GM12878 (cell line): ENCODE data around the gene BAG5. TPM values are rescaled to one million over a fixed set of nuclear protein-coding genes. Genes with fewer than 3 reads are reported as not detected.

Experiments used
- ATAC-seq: fragments of 200-7000 bp; cut with Tn5 transposase; 3 replicates; pipeline ENCODE4 v1.9.1; 2020; ENCODE audit warnings: mild to moderate bottlenecking, moderate library complexity
- BruUV-seq: library from RNA; stranded (reverse); fragments of 400-500 nt; replicated peaks from 2 replicates; lab custom pipeline; 2021; lab: Mats Ljungman, UMichigan
- CTCF ChIA-PET: fragments of 300-600 bp; sonication (Branson Sonifier 250); formaldehyde crosslinking; extraction: SDS; loops from one replicate; lab custom pipeline; 2021; ENCODE audit warnings: inconsistent platforms; lab: Yijun Ruan, JAX
- POLR2A ChIA-PET: fragments of 350-600 bp; formaldehyde crosslinking; extraction: SDS; loops from one replicate; lab custom pipeline; 2021; ENCODE audit warnings: inconsistent platforms; lab: Charles Lee
- RAD21 ChIA-PET: fragments of 300-600 bp; sonication (Branson Sonifier 250); formaldehyde crosslinking; loops from one replicate; lab custom pipeline; 2023; ENCODE audit warnings: antibody characterized with exemption; ENCODE audit not compliant: unreplicated experiment; lab: Charles Lee
- SMC1A ChIA-PET: fragments of 300-600 bp; sonication (Branson Sonifier 250); formaldehyde crosslinking; loops from one replicate; lab custom pipeline; 2023; ENCODE audit not compliant: unreplicated experiment, uncharacterized antibody; lab: Charles Lee
- DNase-seq: peaks from one replicate; pipeline ENCODE4 v3.0.0-alpha.2; 2011; ENCODE audit warnings: low read depth, low spot score
- FAIRE-seq: peaks from 3 replicates; lab custom pipeline; 2011; peaks lifted over from hg19 to GRCh38; lab: Jason Lieb, UNC
- H2AFZ ChIP-seq: 2 replicates; pipeline ENCODE4 v1.6.0; 2011; ENCODE audit warnings: low read depth, low read length, control low read depth; ENCODE audit not compliant: control insufficient read depth
- H3K27ac ChIP-seq: 2 replicates; pipeline ENCODE4 v1.5.1; 2011; ENCODE audit warnings: control low read depth; ENCODE audit not compliant: control insufficient read depth, insufficient read depth
- H3K27me3 ChIP-seq, 2 experiments: replicated peaks in 1 of 2; 2 replicates each; pipeline versions ENCODE4 v1.6.0 to v1.6.1; 2011; ENCODE audit warnings: low read length in 1 of 2; ENCODE audit not compliant: control insufficient read depth in 2 of 2, insufficient read depth in 2 of 2
- H3K36me3 ChIP-seq, 2 experiments: 2 replicates each; pipeline ENCODE4 v1.5.1; 2011; ENCODE audit warnings: low read length in 1 of 2; ENCODE audit not compliant: control insufficient read depth in 2 of 2, insufficient read depth in 2 of 2
- H3K4me1 ChIP-seq: 2 replicates; pipeline ENCODE4 v1.6.1; 2011; ENCODE audit warnings: mild to moderate bottlenecking, low read length, moderate library complexity, mixed read lengths; ENCODE audit not compliant: control insufficient read depth, insufficient read depth
- H3K4me2 ChIP-seq: 2 replicates; pipeline ENCODE4 v1.6.0; 2011; ENCODE audit warnings: control low read depth; ENCODE audit not compliant: control insufficient read depth, insufficient read depth
- H3K4me3 ChIP-seq: fragments of 200-600 bp; sonication (generic); 2 replicates; pipeline ENCODE4 v1.5.1; 2016
- H3K79me2 ChIP-seq: 2 replicates; pipeline ENCODE4 v1.6.0; 2011; ENCODE audit warnings: low read length; ENCODE audit not compliant: control insufficient read depth, insufficient read depth
- H3K9ac ChIP-seq: 2 replicates; pipeline ENCODE4 v1.8.0; 2011; ENCODE audit warnings: low read length, control low read depth, mixed read lengths; ENCODE audit not compliant: control insufficient read depth, insufficient read depth
- H3K9me3 ChIP-seq: replicated peaks from 3 replicates; pipeline ENCODE4 v1.5.1; 2011; ENCODE audit warnings: mild to moderate bottlenecking, low read length; ENCODE audit not compliant: control insufficient read depth, insufficient read depth
- H4K20me1 ChIP-seq: 2 replicates; pipeline ENCODE4 v1.6.0; 2011; ENCODE audit not compliant: control insufficient read depth, insufficient read depth
- ASH2L ChIP-seq: fragments of 300-600, 200-600 bp; sonication (generic); IDR thresholded peaks from 2 replicates; pipeline ENCODE4 v1.6.1; 2017; ENCODE audit warnings: low read depth, mild to moderate bottlenecking, borderline replicate concordance
- DPF2 ChIP-seq: fragments of 450-650 bp; IDR thresholded peaks from 2 replicates; pipeline ENCODE4 v1.6.1; 2017; ENCODE audit warnings: mild to moderate bottlenecking
- IKZF2 ChIP-seq, 2 experiments: fragments of 450-650 bp; IDR thresholded peaks; 2 replicates each; pipeline ENCODE4 v1.6.1; 2017; ENCODE audit warnings: mild to moderate bottlenecking in 2 of 2, moderate library complexity in 2 of 2
- JUND ChIP-seq: IDR thresholded peaks from 2 replicates; pipeline ENCODE4 v1.6.1; 2012; ENCODE audit warnings: low read depth, mild to moderate bottlenecking, low read length, improper control_type of control experiment, moderate library complexity
- MYB ChIP-seq: fragments of 150-350 bp; IDR thresholded peaks from 2 replicates; pipeline ENCODE4 v1.6.1; 2014; ENCODE audit warnings: mild to moderate bottlenecking, low read depth, low read length, borderline replicate concordance
- POLR2A ChIP-seq: IDR thresholded peaks from 2 replicates; pipeline ENCODE4 v1.6.1; 2011; ENCODE audit warnings: low read depth, mild to moderate bottlenecking, low read length
- RAD21 ChIP-seq: IDR thresholded peaks from 2 replicates; pipeline ENCODE4 v1.6.1; 2011; ENCODE audit warnings: mild to moderate bottlenecking, low read depth, low read length, moderate library complexity; ENCODE audit not compliant: insufficient read depth
- SIN3A ChIP-seq: IDR thresholded peaks from 2 replicates; pipeline ENCODE4 v1.6.1; 2012; ENCODE audit warnings: low read depth, low read length, improper control_type of control experiment
- SMARCA5 ChIP-seq: fragments of 450-650 bp; IDR thresholded peaks from 2 replicates; pipeline ENCODE4 v1.6.1; 2017; ENCODE audit warnings: mild to moderate bottlenecking
- SRF ChIP-seq, 2 experiments: IDR thresholded peaks; 2 replicates each; pipeline ENCODE4 v1.6.1; 2011; ENCODE audit warnings: low read depth in 2 of 2, low read length in 2 of 2, mild to moderate bottlenecking in 1 of 2, moderate library complexity in 1 of 2
- STAT3 ChIP-seq: IDR thresholded peaks from 2 replicates; pipeline ENCODE4 v1.6.1; 2011; ENCODE audit warnings: low read depth, low read length, improper control_type of control experiment
- TARDBP ChIP-seq: IDR thresholded peaks from 2 replicates; pipeline ENCODE4 v1.6.1; 2016; ENCODE audit warnings: borderline replicate concordance
- WGBS: methylation state at CpG from one replicate; pipeline ENCODE4 v1.1.6; 2016; ENCODE audit warnings: low lambda C conversion rate; ENCODE audit not compliant: insufficient replicate concordance, insufficient coverage; ENCODE audit errors: missing lambda C conversion rate; 5-methylcytosine and 5-hydroxymethylcytosine counted together
- in situ Hi-C: fragments of 300-500 bp; cut with MboI; formaldehyde crosslinking; loops from 9 replicates; pipeline ENCODE4 v1.14.3; 2018; ENCODE audit warnings: mixed read lengths
- intact Hi-C: fragments of 100-400 bp; cut with micrococcal nuclease; formaldehyde crosslinking; loops from one replicate; pipeline ENCODE4 v1.14.2; 2022; ENCODE audit not compliant: unreplicated experiment
- polyA plus RNA-seq, 11 experiments: library from polyadenylated mRNA; depleted of rRNA in 4 of 11; unstranded in 6 of 11; stranded (reverse) in 5 of 11; fragments of >200 nt; fragmentation: Nextera tagmentation in 4 of 11; fragmentation: Illumina TruSeq in 1 of 11; extraction: Ambion mirVana in 4 of 11; extraction: Trizol in 1 of 11; gene quantifications; 1 replicate in 1 of 11; 2 replicates in 10 of 11; pipeline versions ENCODE4 v1.2.1 to v1.2.3, GENCODE V29; 2011 to 2016; ENCODE audit warnings: inconsistent platforms in 2 of 11, missing spikeins in 2 of 11, low read depth in 1 of 11
- total RNA-seq, 4 experiments: library from RNA; depleted of rRNA in 3 of 4; stranded (reverse); fragments of >200 nt in 3 of 4; fragmentation: Illumina TruSeq in 1 of 4; extraction: Trizol in 1 of 4; gene quantifications; 2 replicates each; pipeline versions ENCODE4 v1.2.1 to v1.2.3, GENCODE V29; 2013 to 2021
- TF ChIP-seq, protein P1 (sequence below): IDR thresholded peaks from 2 replicates; pipeline ENCODE4 v1.6.1; 2012; ENCODE audit warnings: low read depth, low read length, improper control_type of control experiment
- TF ChIP-seq, protein P2 (sequence below): fragments of 450-650 bp; IDR thresholded peaks from 2 replicates; pipeline ENCODE4 v1.6.1; 2018; ENCODE audit warnings: mild to moderate bottlenecking, low read depth, moderate library complexity; ENCODE audit not compliant: partially characterized antibody
- TF ChIP-seq, protein P3 (sequence below): fragments of 450-650 bp; IDR thresholded peaks from 2 replicates; pipeline ENCODE4 v1.6.1; 2017; ENCODE audit warnings: mild to moderate bottlenecking, moderate library complexity

Gene BAG5
- total and polyA plus RNA-seq, 10 of the 15 experiments (the other 5 are each of a cell fraction or from before 2014, with no cell fraction given), result 9.9 to 30.5 (median 20.1) TPM

DNA sequence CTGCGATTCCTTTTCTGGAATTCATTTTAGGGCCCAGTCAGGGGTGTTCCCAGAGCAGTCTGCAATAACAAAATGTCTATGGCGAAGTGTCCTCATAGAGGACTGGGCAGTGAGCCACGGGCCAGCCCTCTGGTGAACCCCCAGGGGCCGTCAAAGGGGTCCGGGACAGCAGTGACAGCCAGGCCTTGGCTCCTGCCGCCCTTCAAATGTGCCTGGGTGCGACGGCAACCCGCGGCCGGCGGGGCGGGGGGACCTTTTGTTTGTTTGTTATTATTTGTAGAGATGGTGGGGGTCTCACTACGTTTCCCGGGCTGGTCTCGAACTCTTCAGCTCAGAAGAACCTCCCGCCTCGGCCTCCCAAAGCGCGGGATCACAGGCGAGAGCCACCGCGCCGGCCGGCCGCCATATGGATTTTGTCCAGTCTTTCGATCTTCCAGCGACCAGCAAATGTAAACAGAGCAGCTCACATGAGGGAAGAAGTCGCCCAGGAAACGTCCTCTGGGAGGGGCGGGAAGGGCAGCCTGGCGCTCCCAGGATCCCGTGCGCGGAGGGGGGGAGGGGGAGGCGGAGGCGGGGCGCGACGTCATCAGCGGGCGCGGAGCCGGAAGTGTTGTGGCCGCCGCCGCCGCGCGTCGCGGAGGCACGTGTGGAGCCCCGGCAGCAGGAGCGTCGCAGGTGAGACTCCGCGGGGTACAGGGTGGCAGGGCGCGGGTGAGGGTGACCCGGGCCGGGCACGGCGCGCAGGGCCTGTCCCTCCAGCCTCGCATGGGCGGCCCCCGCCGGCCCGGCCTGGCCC is 33.7 kb downstream of the BAG5 start, which contains the start of gene TRMT61A:
TRMT61A (plus strand) TSS at position 610 of the 796 bp plus-strand sequence. CDS start 783 bp downstream, outside the sequence.
- intact Hi-C loops (no loop called here), in situ Hi-C loops (no loop called here)
- FAIRE-seq, result no peak
- Histone ChIP-seq H3K79me2 (peaks cover 30% of the 10 kb centered on the region), H3K36me3 (peaks cover 0 to 2% of the 10 kb centered on the region in 2 experiments; a peak in 2 of 4 replicates), H4K20me1 (no peaks in the 10 kb centered on the region), H3K4me3 (peak within 1 kb of the TSS; percentile 91), H3K9ac (peak within 1 kb of the TSS; percentile 90), H3K27me3 (no peaks in the 10 kb centered on the region), H3K4me1 (peaks cover 25% of the 10 kb centered on the region), H3K4me2 (peak within 1 kb of the TSS; percentile 91), H3K9me3 (no peaks in the 10 kb centered on the region; the same call in 2 of the 3 replicates), H3K27ac (peak within 1 kb of the TSS; percentile 65), H2AFZ (peak within 1 kb of the TSS; percentile 58)
- BruUV-seq, result TSS peak; percentile 97
- ChIA-PET SMC1A (interaction anchor here (1.1 to 2.6 kb wide), 4 partner anchors 11 to 36 kb away, joined by 3 to 11 read pairs (median 4); no protein-coding TSS in a partner anchor), CTCF (interaction anchor here (1.0 to 5.3 kb wide), 3 partner anchors 10 to 136 kb away, joined by 3 to 39 read pairs (median 6); no protein-coding TSS in a partner anchor), RAD21 (interaction anchor here (2.4 kb wide), 1 partner anchor 10 kb away, joined by 14 read pairs; no protein-coding TSS in a partner anchor), POLR2A (interaction anchor here (1.5 kb wide), 2 partner anchors 22 to 195 kb away, joined by 3 to 4 read pairs; partner anchors contain the start of gene EIF5)
- no peak for DNase-seq
- peak; percentile 62 for ATAC-seq
- WGBS, result 5% methylated on average over 35 of the region's 70 CpGs
- TF ChIP-seq SMARCA5, result 0 out of 2 replicates have a peak, but pooled peaks have one; percentile 66
- peak; percentile 84 for TF ChIP-seq POLR2A
- TF ChIP-seq, protein P1, sequence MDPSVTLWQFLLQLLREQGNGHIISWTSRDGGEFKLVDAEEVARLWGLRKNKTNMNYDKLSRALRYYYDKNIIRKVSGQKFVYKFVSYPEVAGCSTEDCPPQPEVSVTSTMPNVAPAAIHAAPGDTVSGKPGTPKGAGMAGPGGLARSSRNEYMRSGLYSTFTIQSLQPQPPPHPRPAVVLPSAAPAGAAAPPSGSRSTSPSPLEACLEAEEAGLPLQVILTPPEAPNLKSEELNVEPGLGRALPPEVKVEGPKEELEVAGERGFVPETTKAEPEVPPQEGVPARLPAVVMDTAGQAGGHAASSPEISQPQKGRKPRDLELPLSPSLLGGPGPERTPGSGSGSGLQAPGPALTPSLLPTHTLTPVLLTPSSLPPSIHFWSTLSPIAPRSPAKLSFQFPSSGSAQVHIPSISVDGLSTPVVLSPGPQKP, result peak; percentile 88
- no peak for TF ChIP-seq TARDBP
- TF ChIP-seq ASH2L, result 0 out of 2 replicates have a peak, but pooled peaks have one; percentile 33
- no peak for TF ChIP-seq JUND
- TF ChIP-seq SRF (IDR thresholded peaks at IDR 0.05; ENCODE audit: low read depth in 2 of 2, low read length in 2 of 2), result peak; percentile 22 to 77; a peak in 2 of 4 replicates
- TF ChIP-seq, protein P2, sequence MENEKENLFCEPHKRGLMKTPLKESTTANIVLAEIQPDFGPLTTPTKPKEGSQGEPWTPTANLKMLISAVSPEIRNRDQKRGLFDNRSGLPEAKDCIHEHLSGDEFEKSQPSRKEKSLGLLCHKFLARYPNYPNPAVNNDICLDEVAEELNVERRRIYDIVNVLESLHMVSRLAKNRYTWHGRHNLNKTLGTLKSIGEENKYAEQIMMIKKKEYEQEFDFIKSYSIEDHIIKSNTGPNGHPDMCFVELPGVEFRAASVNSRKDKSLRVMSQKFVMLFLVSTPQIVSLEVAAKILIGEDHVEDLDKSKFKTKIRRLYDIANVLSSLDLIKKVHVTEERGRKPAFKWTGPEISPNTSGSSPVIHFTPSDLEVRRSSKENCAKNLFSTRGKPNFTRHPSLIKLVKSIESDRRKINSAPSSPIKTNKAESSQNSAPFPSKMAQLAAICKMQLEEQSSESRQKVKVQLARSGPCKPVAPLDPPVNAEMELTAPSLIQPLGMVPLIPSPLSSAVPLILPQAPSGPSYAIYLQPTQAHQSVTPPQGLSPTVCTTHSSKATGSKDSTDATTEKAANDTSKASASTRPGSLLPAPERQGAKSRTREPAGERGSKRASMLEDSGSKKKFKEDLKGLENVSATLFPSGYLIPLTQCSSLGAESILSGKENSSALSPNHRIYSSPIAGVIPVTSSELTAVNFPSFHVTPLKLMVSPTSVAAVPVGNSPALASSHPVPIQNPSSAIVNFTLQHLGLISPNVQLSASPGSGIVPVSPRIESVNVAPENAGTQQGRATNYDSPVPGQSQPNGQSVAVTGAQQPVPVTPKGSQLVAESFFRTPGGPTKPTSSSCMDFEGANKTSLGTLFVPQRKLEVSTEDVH, result no peak
- no peak for TF ChIP-seq RAD21
- 0 out of 2 replicates have a peak, but pooled peaks have one; percentile 23 for TF ChIP-seq DPF2
- TF ChIP-seq MYB, result no peak
- TF ChIP-seq STAT3, result no peak
- TF ChIP-seq IKZF2 (IDR thresholded peaks at IDR 0.05), result peak in 1 of 2 experiments; percentile 33; a peak in 1 of 4 replicates
- TF ChIP-seq SIN3A, result peak; percentile 91
- TF ChIP-seq, protein P3, sequence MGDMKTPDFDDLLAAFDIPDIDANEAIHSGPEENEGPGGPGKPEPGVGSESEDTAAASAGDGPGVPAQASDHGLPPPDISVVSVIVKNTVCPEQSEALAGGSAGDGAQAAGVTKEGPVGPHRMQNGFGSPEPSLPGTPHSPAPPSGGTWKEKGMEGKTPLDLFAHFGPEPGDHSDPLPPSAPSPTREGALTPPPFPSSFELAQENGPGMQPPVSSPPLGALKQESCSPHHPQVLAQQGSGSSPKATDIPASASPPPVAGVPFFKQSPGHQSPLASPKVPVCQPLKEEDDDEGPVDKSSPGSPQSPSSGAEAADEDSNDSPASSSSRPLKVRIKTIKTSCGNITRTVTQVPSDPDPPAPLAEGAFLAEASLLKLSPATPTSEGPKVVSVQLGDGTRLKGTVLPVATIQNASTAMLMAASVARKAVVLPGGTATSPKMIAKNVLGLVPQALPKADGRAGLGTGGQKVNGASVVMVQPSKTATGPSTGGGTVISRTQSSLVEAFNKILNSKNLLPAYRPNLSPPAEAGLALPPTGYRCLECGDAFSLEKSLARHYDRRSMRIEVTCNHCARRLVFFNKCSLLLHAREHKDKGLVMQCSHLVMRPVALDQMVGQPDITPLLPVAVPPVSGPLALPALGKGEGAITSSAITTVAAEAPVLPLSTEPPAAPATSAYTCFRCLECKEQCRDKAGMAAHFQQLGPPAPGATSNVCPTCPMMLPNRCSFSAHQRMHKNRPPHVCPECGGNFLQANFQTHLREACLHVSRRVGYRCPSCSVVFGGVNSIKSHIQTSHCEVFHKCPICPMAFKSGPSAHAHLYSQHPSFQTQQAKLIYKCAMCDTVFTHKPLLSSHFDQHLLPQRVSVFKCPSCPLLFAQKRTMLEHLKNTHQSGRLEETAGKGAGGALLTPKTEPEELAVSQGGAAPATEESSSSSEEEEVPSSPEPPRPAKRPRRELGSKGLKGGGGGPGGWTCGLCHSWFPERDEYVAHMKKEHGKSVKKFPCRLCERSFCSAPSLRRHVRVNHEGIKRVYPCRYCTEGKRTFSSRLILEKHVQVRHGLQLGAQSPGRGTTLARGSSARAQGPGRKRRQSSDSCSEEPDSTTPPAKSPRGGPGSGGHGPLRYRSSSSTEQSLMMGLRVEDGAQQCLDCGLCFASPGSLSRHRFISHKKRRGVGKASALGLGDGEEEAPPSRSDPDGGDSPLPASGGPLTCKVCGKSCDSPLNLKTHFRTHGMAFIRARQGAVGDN, result peak; percentile 69; the same call in 1 of the 2 replicates
